ENCODE results near the gene KLHL13.

GRCh38 chrX:118114971-118115370 is 1.6 kb downstream of the KLHL13 start:
- TF ChIP-seq, protein P1, sequence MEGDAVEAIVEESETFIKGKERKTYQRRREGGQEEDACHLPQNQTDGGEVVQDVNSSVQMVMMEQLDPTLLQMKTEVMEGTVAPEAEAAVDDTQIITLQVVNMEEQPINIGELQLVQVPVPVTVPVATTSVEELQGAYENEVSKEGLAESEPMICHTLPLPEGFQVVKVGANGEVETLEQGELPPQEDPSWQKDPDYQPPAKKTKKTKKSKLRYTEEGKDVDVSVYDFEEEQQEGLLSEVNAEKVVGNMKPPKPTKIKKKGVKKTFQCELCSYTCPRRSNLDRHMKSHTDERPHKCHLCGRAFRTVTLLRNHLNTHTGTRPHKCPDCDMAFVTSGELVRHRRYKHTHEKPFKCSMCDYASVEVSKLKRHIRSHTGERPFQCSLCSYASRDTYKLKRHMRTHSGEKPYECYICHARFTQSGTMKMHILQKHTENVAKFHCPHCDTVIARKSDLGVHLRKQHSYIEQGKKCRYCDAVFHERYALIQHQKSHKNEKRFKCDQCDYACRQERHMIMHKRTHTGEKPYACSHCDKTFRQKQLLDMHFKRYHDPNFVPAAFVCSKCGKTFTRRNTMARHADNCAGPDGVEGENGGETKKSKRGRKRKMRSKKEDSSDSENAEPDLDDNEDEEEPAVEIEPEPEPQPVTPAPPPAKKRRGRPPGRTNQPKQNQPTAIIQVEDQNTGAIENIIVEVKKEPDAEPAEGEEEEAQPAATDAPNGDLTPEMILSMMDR (IDR thresholded peaks at IDR 0.05; ENCODE audit: poor library complexity, severe bottlenecking): no peak
- no peak for TF ChIP-seq RAD21 (conservative IDR thresholded peaks at IDR 0.05)
- TF ChIP-seq EZH2 (IDR thresholded peaks at IDR 0.05; ENCODE audit: borderline replicate concordance, insufficient read depth, low read length, poor library complexity, severe bottlenecking): no peak
